Prostate gland (tissue), 2 donors: ENCODE measurements around the gene LRRC10. TPM values are rescaled to one million over a fixed set of nuclear protein-coding genes. Genes with fewer than 3 reads are reported as not detected.

Experiments used
- DNase-seq: peaks from one replicate; pipeline ENCODE4 v3.0.0-alpha.2; 2019; ENCODE audit warnings: low spot score
- H3K27ac ChIP-seq, 2 donors: fragments of 200-600 bp; sonication (generic); 2 replicates each; pipeline ENCODE4 v1.5.1; 2017 to 2019
- H3K27me3 ChIP-seq: fragments of 200-600 bp; sonication (generic); replicated peaks from 2 replicates; pipeline ENCODE4 v1.5.1; 2019; ENCODE audit not compliant: insufficient read depth
- H3K36me3 ChIP-seq, 2 donors: fragments of 200-600 bp; sonication (generic); 1 replicate in 1 of 2; 2 replicates in 1 of 2; pipeline versions ENCODE4 v1.5.1 to v1.8.1; 2017 to 2019
- H3K4me1 ChIP-seq: fragments of 200-600 bp; sonication (generic); replicated peaks from 2 replicates; pipeline ENCODE4 v1.5.1; 2019
- H3K4me3 ChIP-seq, 2 donors: fragments of 200-600 bp; sonication (generic); 2 replicates each; pipeline ENCODE4 v1.5.1; 2017 to 2019
- H3K9me3 ChIP-seq: fragments of 200-600 bp; sonication (generic); 2 replicates; pipeline ENCODE4 v1.5.1; 2017
- CTCF ChIP-seq, 4 experiments: fragments of 200-600 bp in 2 of 4; fragments of 450-650 bp in 2 of 4; sonication (generic) in 2 of 4; IDR thresholded peaks; 1 replicate in 3 of 4; 2 replicates in 1 of 4; pipeline ENCODE4 v1.5.1; 2016 to 2019; ENCODE audit warnings: antibody characterized with exemption in 4 of 4, mild to moderate bottlenecking in 2 of 4, moderate library complexity in 2 of 4
- POLR2A ChIP-seq: fragments of 450-650 bp; IDR thresholded peaks from one replicate; pipeline ENCODE4 v1.6.1; 2016; ENCODE audit warnings: antibody characterized with exemption, mild to moderate bottlenecking
- POLR2AphosphoS5 ChIP-seq: sonication (generic); formaldehyde crosslinking; IDR thresholded peaks from one replicate; pipeline ENCODE4 v1.6.1; 2017; ENCODE audit warnings: antibody characterized with exemption
- WGBS: methylation state at CpG from one replicate; pipeline ENCODE4 v1.1.5; 2018; 5-methylcytosine and 5-hydroxymethylcytosine counted together
- intact Hi-C: fragments of 100-400 bp; cut with DNase I; formaldehyde crosslinking; loops from one replicate; pipeline ENCODE4 v1.14.2; 2022
- microRNA-seq: library from miRNA; unstranded; fragments of <30 nt; microRNA quantifications from one replicate; pipeline ENCODE4, GENCODE V29; 2016
- small RNA-seq, 2 donors: library from RNA; depleted of rRNA; stranded (forward); fragments of <200 nt; gene quantifications; one replicate each; pipeline ENCODE3, GENCODE V24; 2016
- total RNA-seq, 2 donors: library from RNA; depleted of rRNA; stranded (reverse); fragments of >200 nt; gene quantifications; one replicate each; pipeline ENCODE4 v1.1.0, GENCODE V29; 2016

Gene LRRC10
- total RNA-seq, 2 donors from 2014 or later: not detected

GRCh38 chr12:69570000-69570516 lies 40.6 kb downstream of the LRRC10 start:
- H3K27me3 ChIP-seq: no peaks in the 10 kb centered on the region
- no peaks in the 10 kb centered on the region for H3K4me1 ChIP-seq
- no peak overlapping the region for H3K4me3 ChIP-seq
- no peak for TF ChIP-seq POLR2AphosphoS5
- no peak for TF ChIP-seq CTCF (IDR thresholded peaks at IDR 0.05)
- no peak for TF ChIP-seq POLR2A
- 89% methylated on average over 10 of the region's 10 CpGs for WGBS
- intact Hi-C loops: loop anchor here (5.0 kb wide), 2 partner anchors 153 to 213 kb away; partner anchors contain the start of gene YEATS4
- H3K27ac ChIP-seq: no peak overlapping the region
- H3K36me3 ChIP-seq: peaks cover 0 to 8% of the 10 kb centered on the region in 2 donors
- no peak for DNase-seq
- H3K9me3 ChIP-seq: no peaks in the 10 kb centered on the region

- no peaks in the 10 kb centered on the region for H3K27me3 ChIP-seq
- no peaks in the 10 kb centered on the region for H3K9me3 ChIP-seq
- 84% methylated on average over 4 of the region's 4 CpGs for WGBS
- intact Hi-C loops: no loop called here
- H3K27ac ChIP-seq: no peak overlapping the region
- no peak overlapping the region for H3K4me3 ChIP-seq
- peaks cover 0 to 3% of the 10 kb centered on the region in 2 donors for H3K36me3 ChIP-seq
- TF ChIP-seq CTCF (IDR thresholded peaks at IDR 0.05) (no peak), POLR2A (no peak)
- DNase-seq: no peak
- no peaks in the 10 kb centered on the region for H3K4me1 ChIP-seq
These were observed 41.5 kb downstream of the LRRC10 start for GRCh38 chr12:69569236-69569635.

GRCh38 chr12:69566603-69567002 lies 44.1 kb downstream of the LRRC10 start:
- H3K4me1 ChIP-seq: no peaks in the 10 kb centered on the region
- no peaks in the 10 kb centered on the region for H3K27me3 ChIP-seq
- H3K36me3 ChIP-seq: no peaks in the 10 kb centered on the region

GRCh38 chr12:69563166-69563762 lies 47.4 kb downstream of the LRRC10 start:
- H3K27ac ChIP-seq: no peak overlapping the region
- 96% methylated on average over 2 of the region's 2 CpGs for WGBS
- TF ChIP-seq POLR2AphosphoS5: no peak
- TF ChIP-seq POLR2A: no peak
- TF ChIP-seq CTCF (IDR thresholded peaks at IDR 0.05): no peak
- no peaks in the 10 kb centered on the region for H3K4me1 ChIP-seq
- H3K9me3 ChIP-seq: no peaks in the 10 kb centered on the region
- no peaks in the 10 kb centered on the region for H3K27me3 ChIP-seq
- DNase-seq: no peak
- H3K4me3 ChIP-seq: no peak overlapping the region
- intact Hi-C loops: no loop called here
- H3K36me3 ChIP-seq: no peaks in the 10 kb centered on the region

More at GRCh38 chr12:69566603-69567002, 44.1 kb downstream of the LRRC10 start:
- H3K4me3 ChIP-seq: no peak overlapping the region
- H3K27ac ChIP-seq: no peak overlapping the region
- no peak for DNase-seq
- WGBS: 73% methylated on average over 3 of the region's 3 CpGs
- intact Hi-C loops: no loop called here
- no peaks in the 10 kb centered on the region for H3K9me3 ChIP-seq
- TF ChIP-seq POLR2AphosphoS5 (no peak), POLR2A (no peak), CTCF (IDR thresholded peaks at IDR 0.05) (no peak)

Small RNA genes lying within 50 kb of the gene (microRNA-seq; reads per million reads assigned to microRNA genes)
- gene MIR3913-1: not detected
- not detected for gene MIR3913-2

Small RNA genes lying within 50 kb of the gene (small RNA-seq; reads per million reads assigned to genes)
- gene MIR3913-1: 3.2 to 7.5 reads per million in 2 donors

Other genes starting within 250 kb of the LRRC10 start
- gene FRS2, start 140.5 kb downstream of the LRRC10 start, total RNA-seq: 10 to 100 TPM; 39.5 to 65.6 TPM
- gene CCT2, start 25.4 kb downstream of the LRRC10 start, total RNA-seq: 100 to 1,000 TPM in 1 of 2 donors, 10 to 100 TPM in 1; 86.7 to 116 TPM
- 1 to 10 TPM in 1 of 2 donors, under 1 TPM in 1; 0.85 to 2.1 TPM for gene BEST3, start 88.4 kb upstream of the LRRC10 start, total RNA-seq
- gene RAB3IP, start 128.0 kb upstream of the LRRC10 start, total RNA-seq: 10 to 100 TPM; 35.2 to 40.3 TPM
- gene MYRFL, start 214.3 kb upstream of the LRRC10 start, total RNA-seq: under 1 TPM in 1 of 2 donors, not detected in 1; 0.27 TPM